ENCODE results near the gene IKZF1. TPM values are rescaled to one million over a fixed set of nuclear protein-coding genes. Genes with fewer than 3 reads are reported as not detected.
A peak's percentile ranks its signal among the peaks of the same experiment; 100 is the strongest.

IKZF1 gene
- total and polyA plus RNA-seq, 9 of the 15 experiments (the other 6 are each of a cell fraction or from before 2014, with no cell fraction given): 12.6 to 85.3 (median 44.7) TPM

DNA sequence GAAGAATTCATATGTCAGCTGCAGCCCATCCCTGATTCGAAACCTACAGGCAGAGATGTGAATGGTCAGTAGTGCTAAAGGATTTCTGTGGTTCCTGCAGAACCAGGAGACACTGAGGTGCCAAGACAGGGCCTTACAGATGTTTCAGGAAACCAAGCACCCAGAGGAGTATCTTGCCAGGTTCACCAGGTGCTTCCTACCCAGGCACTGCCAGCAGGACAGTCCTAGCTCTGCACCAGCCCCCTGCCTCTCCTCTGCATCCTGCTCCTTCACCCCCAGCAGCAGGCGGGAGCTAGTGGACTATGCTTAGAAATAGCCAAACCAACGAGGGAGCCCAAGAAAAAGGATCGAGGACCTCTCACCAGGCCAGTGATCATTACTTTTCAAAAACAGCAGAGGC is 4.2 kb upstream of the IKZF1 start:
- Histone ChIP-seq H3K36me3 (ENCODE audit: control insufficient read depth, insufficient read depth, low read length) (no peaks in the 10 kb centered on the region), H4K20me1 (replicated peaks; ENCODE audit: control insufficient read depth, insufficient read depth, low read length) (no peaks in the 10 kb centered on the region), H3K4me3 (no peak overlapping the region), H3K27ac (ENCODE audit: extremely low read depth, low read depth, low read length) (no peak overlapping the region), H3K79me2 (ENCODE audit: control insufficient read depth, insufficient read depth, low read length) (peaks cover 9% of the 10 kb centered on the region), H3K27me3 (ENCODE audit: control insufficient read depth in 2 of 2, insufficient read depth in 2 of 2, low read length in 2 of 2) (no peaks in the 10 kb centered on the region), H3K9me3 (replicated peaks; ENCODE audit: control insufficient read depth, insufficient read depth, low read depth, low read length) (no peaks in the 10 kb centered on the region), H3K4me2 (ENCODE audit: insufficient read depth, low read length) (no peak overlapping the region), H3K4me1 (replicated peaks in 1 of 2; ENCODE audit: control insufficient read depth in 2 of 2, insufficient read depth in 2 of 2, low read length in 2 of 2) (peaks cover 0 to 19% of the 10 kb centered on the region in 2 experiments; a peak in 3 of 5 replicates), H2AFZ (ENCODE audit: low read depth, low read length) (0 out of 2 replicates have a peak overlapping the region, but pooled peaks have one; percentile 11), H3K9me1 (ENCODE audit: control insufficient read depth, insufficient read depth, low read length) (no peaks in the 10 kb centered on the region), H3K9ac (ENCODE audit: insufficient read depth in 1 of 2, low read depth in 2 of 2, low read length in 2 of 2) (peak overlapping the region in 1 of 2 experiments; percentile 50; a peak in 1 of 4 replicates)
- BruUV-seq (replicated peaks): no TSS peak
- FAIRE-seq (no peak), ATAC-seq (no peak), DNase-seq (ENCODE audit: extremely low read depth in 1 of 4, low spot score in 3 of 4) (no peak)
- ChIA-PET POLR2A (interaction anchor here (0.7 to 1.7 kb wide), 2 partner anchors 12 to 20 kb away, joined by 4 to 5 read pairs; no protein-coding TSS in a partner anchor), CTCF (ENCODE audit: low intra/inter-chr PET ratio) (no interaction called here)
- in situ Hi-C loops (cut with MboI): no loop called here
- 53% methylated on average over 4 of the region's 4 CpGs for WGBS (ENCODE audit: insufficient coverage, low coverage, missing lambda C conversion rate)
- intact Hi-C loops (cut with micrococcal nuclease): no loop called here
- TF ChIP-seq ZSCAN29 (IDR thresholded peaks at IDR 0.05) (no peak), ZNF311 (CRISPR knock-in tag; IDR thresholded peaks at IDR 0.05) (no peak), NONO (IDR thresholded peaks at IDR 0.05; ENCODE audit: low read depth in 2 of 2, low read length in 1 of 2) (no peak), GTF2A2 (tag; IDR thresholded peaks at IDR 0.05) (no peak), CBFA2T3 (IDR thresholded peaks at IDR 0.05) (no peak), ZNF316 (IDR thresholded peaks at IDR 0.05) (no peak), YY1 (IDR thresholded peaks at IDR 0.05; ENCODE audit: borderline replicate concordance in 1 of 3, control insufficient read depth in 1 of 3, extremely low read depth in 1 of 3, insufficient read depth in 3 of 3, insufficient read length in 1 of 3, insufficient replicate concordance in 2 of 3, low read depth in 1 of 3, low read length in 2 of 3) (no peak), TAF7 (tag; IDR thresholded peaks at IDR 0.05) (no peak), HNRNPH1 (optimal IDR thresholded peaks at IDR 0.05; ENCODE audit: low read depth, low read length) (no peak), FOXM1 (IDR thresholded peaks at IDR 0.05; ENCODE audit: low read depth) (no peak), FOXM1 (CRISPR knock-in tag; IDR thresholded peaks at IDR 0.05; ENCODE audit: low read depth) (no peak), HNRNPLL (IDR thresholded peaks at IDR 0.05; ENCODE audit: low read depth, low read length, poor library complexity, severe bottlenecking) (no peak)
- TF ChIP-seq, protein P1, sequence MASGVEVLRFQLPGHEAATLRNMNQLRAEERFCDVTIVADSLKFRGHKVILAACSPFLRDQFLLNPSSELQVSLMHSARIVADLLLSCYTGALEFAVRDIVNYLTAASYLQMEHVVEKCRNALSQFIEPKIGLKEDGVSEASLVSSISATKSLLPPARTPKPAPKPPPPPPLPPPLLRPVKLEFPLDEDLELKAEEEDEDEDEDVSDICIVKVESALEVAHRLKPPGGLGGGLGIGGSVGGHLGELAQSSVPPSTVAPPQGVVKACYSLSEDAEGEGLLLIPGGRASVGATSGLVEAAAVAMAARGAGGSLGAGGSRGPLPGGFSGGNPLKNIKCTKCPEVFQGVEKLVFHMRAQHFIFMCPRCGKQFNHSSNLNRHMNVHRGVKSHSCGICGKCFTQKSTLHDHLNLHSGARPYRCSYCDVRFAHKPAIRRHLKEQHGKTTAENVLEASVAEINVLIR (CRISPR knock-in tag; IDR thresholded peaks at IDR 0.05): no peak
- TF ChIP-seq, protein P2, sequence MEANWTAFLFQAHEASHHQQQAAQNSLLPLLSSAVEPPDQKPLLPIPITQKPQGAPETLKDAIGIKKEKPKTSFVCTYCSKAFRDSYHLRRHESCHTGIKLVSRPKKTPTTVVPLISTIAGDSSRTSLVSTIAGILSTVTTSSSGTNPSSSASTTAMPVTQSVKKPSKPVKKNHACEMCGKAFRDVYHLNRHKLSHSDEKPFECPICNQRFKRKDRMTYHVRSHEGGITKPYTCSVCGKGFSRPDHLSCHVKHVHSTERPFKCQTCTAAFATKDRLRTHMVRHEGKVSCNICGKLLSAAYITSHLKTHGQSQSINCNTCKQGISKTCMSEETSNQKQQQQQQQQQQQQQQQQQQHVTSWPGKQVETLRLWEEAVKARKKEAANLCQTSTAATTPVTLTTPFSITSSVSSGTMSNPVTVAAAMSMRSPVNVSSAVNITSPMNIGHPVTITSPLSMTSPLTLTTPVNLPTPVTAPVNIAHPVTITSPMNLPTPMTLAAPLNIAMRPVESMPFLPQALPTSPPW (CRISPR knock-in tag; IDR thresholded peaks at IDR 0.05): no peak
- TF ChIP-seq, protein P3, sequence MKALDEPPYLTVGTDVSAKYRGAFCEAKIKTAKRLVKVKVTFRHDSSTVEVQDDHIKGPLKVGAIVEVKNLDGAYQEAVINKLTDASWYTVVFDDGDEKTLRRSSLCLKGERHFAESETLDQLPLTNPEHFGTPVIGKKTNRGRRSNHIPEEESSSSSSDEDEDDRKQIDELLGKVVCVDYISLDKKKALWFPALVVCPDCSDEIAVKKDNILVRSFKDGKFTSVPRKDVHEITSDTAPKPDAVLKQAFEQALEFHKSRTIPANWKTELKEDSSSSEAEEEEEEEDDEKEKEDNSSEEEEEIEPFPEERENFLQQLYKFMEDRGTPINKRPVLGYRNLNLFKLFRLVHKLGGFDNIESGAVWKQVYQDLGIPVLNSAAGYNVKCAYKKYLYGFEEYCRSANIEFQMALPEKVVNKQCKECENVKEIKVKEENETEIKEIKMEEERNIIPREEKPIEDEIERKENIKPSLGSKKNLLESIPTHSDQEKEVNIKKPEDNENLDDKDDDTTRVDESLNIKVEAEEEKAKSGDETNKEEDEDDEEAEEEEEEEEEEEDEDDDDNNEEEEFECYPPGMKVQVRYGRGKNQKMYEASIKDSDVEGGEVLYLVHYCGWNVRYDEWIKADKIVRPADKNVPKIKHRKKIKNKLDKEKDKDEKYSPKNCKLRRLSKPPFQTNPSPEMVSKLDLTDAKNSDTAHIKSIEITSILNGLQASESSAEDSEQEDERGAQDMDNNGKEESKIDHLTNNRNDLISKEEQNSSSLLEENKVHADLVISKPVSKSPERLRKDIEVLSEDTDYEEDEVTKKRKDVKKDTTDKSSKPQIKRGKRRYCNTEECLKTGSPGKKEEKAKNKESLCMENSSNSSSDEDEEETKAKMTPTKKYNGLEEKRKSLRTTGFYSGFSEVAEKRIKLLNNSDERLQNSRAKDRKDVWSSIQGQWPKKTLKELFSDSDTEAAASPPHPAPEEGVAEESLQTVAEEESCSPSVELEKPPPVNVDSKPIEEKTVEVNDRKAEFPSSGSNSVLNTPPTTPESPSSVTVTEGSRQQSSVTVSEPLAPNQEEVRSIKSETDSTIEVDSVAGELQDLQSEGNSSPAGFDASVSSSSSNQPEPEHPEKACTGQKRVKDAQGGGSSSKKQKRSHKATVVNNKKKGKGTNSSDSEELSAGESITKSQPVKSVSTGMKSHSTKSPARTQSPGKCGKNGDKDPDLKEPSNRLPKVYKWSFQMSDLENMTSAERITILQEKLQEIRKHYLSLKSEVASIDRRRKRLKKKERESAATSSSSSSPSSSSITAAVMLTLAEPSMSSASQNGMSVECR (CRISPR knock-in tag; IDR thresholded peaks at IDR 0.05): no peak
